BE2C (cell line): Measurements from ENCODE around the gene RALGAPB.
"Not testable (repeated sequence)": the region's sequence is repeated elsewhere in the genome, so short reads cannot be mapped to it uniquely, and the experiment has no call there.

ENCODE experiments used
- DNase-seq: peaks from one replicate; pipeline ENCODE4 v3.0.0-alpha.2; 2020
- H3K27me3 ChIP-seq: fragments of 250-450 bp; sonication (Bioruptor Pico); 2 replicates; pipeline ENCODE4 v1.5.1; 2020; ENCODE audit warnings: mild to moderate bottlenecking
- H3K36me3 ChIP-seq: fragments of 250-450 bp; sonication (Bioruptor Pico); 2 replicates; pipeline ENCODE4 v1.5.1; 2020; ENCODE audit warnings: mild to moderate bottlenecking
- H3K4me1 ChIP-seq: fragments of 250-450 bp; sonication (Bioruptor Pico); 2 replicates; pipeline ENCODE4 v1.5.1; 2020
- H3K4me3 ChIP-seq: 2 replicates; pipeline ENCODE4 v1.5.1; 2011; ENCODE audit warnings: low read depth, low read length
- H3K9me3 ChIP-seq: fragments of 250-450 bp; sonication (Bioruptor Pico); 2 replicates; pipeline ENCODE4 v1.5.1; 2020
- CTCF ChIP-seq: IDR thresholded peaks from 2 replicates; pipeline ENCODE4 v1.5.1; 2012; ENCODE audit warnings: mild to moderate bottlenecking, low read depth, low read length

Gene RALGAPB

DNA sequence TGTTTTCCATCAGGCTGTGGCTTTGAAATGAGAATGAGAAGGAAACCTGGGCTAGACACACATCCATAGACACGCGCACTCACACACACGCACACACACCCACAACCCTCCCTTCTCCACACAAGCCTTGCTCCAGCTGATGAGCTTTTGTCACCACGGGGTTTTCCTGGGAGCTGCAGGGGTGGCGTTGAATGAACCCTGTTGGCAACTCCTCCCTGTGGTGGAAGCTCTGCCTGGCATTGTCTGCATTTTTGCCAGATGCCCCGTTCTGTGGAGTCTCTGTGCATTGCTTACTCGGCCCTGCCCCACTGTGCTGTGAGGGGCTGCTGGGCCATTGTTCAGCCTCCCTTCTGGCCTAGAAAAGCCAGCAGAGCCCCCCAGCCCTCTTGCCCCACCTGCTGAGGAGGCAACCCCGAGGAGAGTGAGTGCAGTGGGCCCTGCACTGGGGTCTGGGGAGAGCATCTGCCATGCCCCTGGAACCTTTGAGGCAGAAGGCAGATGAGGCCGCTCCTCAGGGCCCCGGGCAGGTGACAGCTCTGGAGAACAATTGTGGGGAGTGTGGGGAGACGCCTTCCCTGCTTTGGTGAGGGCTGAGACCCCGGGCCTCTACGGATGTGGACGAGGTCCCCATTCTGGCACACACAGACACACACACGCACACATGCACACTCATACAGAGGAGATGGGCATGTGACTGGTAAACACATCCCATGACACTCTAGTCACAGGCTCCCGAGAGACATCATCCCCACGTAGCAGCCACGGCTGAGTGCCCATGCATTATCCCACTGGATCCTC, 118.2 kb downstream of the RALGAPB start:
- no peak for DNase-seq
- no peaks in the 10 kb centered on the region; the same call in 1 of the 2 replicates for H3K9me3 ChIP-seq
- H3K4me1 ChIP-seq, result no peaks in the 10 kb centered on the region
- H3K36me3 ChIP-seq, result no peaks in the 10 kb centered on the region
- no peak overlapping the region for H3K4me3 ChIP-seq
- H3K27me3 ChIP-seq, result no peaks in the 10 kb centered on the region
- TF ChIP-seq CTCF, result no peak

GRCh38 chr20:38591474-38592410, 119.1 kb downstream of the RALGAPB start:
- TF ChIP-seq CTCF, result no peak
- no peaks in the 10 kb centered on the region for H3K27me3 ChIP-seq
- no peaks in the 10 kb centered on the region; the same call in 1 of the 2 replicates for H3K9me3 ChIP-seq
- H3K4me3 ChIP-seq, result no peak overlapping the region
- no peak for DNase-seq
- no peaks in the 10 kb centered on the region for H3K36me3 ChIP-seq
- no peaks in the 10 kb centered on the region for H3K4me1 ChIP-seq

DNA sequence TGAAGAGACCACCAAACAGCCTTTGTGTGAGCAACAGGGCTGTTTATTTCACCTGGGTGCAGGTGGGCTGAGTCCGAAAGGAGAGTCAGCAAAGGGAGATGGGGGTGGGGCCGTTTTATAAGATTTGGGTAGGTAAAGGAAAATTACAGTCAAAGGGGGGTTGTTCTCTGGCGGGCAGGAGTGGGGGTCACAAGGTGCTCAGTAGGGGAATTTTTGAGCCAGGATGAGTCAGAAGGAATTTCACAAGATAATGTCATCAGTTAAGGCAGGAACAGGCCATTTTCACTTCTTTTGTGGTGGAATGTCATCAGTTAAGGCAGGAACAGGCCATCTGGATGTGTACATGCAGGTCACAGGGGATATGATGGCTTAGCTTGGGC, 119.8 kb downstream of the RALGAPB start:
- DNase-seq, H3K4me1 ChIP-seq, H3K27me3 ChIP-seq: not testable (repeated sequence)

GRCh38 chr20:38594281-38594680, 121.6 kb downstream of the RALGAPB start:
- H3K27me3 ChIP-seq, H3K36me3 ChIP-seq, H3K4me3 ChIP-seq, DNase-seq, H3K9me3 ChIP-seq, H3K4me1 ChIP-seq: not testable (repeated sequence)

More for the DNA sequence above, 119.8 kb downstream of the RALGAPB start:
- H3K4me3 ChIP-seq, H3K36me3 ChIP-seq, H3K9me3 ChIP-seq: not testable (repeated sequence)

GRCh38 chr20:38595886-38596285, 123.2 kb downstream of the RALGAPB start:
- not testable (repeated sequence) for H3K4me1 ChIP-seq, DNase-seq, H3K4me3 ChIP-seq, H3K9me3 ChIP-seq, H3K27me3 ChIP-seq, H3K36me3 ChIP-seq

DNA sequence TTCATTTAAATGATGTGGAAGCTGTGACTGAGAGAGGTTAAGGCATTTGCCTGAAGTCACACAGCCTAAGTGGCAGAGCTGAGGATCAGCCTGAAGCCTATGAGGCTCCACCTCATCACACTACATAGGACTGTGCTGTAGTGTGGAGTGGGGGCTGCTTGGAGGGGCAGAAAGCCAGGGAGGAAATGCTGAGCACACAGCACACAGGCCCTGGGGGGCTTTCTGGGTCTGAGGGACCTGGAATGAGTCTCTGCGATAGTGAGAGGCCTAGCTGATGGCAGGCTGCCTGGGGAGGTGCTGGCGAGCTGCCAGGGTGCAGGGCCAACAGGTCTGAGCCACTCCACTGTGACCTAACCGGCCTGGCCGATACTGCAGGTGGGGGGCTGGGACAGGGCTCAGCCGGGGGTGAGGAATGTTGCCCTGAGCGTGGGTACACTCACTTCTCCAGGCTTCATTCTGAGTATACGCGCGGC, 126.8 kb downstream of the RALGAPB start:
- peak; percentile 84 for DNase-seq
- no peaks in the 10 kb centered on the region for H3K4me1 ChIP-seq

GRCh38 chr20:38600057-38600456, 127.4 kb downstream of the RALGAPB start:
- no peak for TF ChIP-seq CTCF
- DNase-seq, result no peak
- Histone ChIP-seq H3K9me3 (no peaks in the 10 kb centered on the region), H3K4me3 (no peak overlapping the region), H3K4me1 (no peaks in the 10 kb centered on the region), H3K27me3 (peaks cover 20% of the 10 kb centered on the region), H3K36me3 (no peaks in the 10 kb centered on the region)

More for the DNA sequence above, 126.8 kb downstream of the RALGAPB start:
- H3K36me3 ChIP-seq, result no peaks in the 10 kb centered on the region
- H3K4me3 ChIP-seq, result no peak overlapping the region
- no peak for TF ChIP-seq CTCF
- H3K9me3 ChIP-seq, result no peaks in the 10 kb centered on the region
- peaks cover 20% of the 10 kb centered on the region for H3K27me3 ChIP-seq
